ENCODE results near the gene RAG2.
"Not testable (repeated sequence)": the region's sequence is repeated elsewhere in the genome, so short reads cannot be mapped to it uniquely, and the experiment has no call there.

RAG2 gene

DNA sequence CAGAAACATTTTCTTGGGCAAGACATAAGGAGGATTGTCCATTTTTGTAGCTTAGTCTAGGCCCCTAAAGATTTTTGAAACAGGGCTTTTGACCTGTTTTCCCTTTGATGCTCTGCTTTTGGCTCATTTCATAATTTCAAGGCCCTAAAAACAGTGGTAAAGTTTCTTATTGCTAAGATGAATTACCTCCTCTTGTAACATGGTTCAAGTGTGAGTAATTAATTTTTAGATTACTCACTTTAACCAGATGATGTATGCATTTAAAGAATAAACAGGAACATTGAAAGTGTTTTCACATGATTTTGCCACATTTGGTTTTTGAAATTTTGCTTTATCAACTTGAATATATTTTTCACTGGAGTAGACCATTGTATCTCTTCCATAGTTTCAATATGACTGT, 1.2 kb downstream of the RAG2 start:
- no peak for DNase-seq

DNA sequence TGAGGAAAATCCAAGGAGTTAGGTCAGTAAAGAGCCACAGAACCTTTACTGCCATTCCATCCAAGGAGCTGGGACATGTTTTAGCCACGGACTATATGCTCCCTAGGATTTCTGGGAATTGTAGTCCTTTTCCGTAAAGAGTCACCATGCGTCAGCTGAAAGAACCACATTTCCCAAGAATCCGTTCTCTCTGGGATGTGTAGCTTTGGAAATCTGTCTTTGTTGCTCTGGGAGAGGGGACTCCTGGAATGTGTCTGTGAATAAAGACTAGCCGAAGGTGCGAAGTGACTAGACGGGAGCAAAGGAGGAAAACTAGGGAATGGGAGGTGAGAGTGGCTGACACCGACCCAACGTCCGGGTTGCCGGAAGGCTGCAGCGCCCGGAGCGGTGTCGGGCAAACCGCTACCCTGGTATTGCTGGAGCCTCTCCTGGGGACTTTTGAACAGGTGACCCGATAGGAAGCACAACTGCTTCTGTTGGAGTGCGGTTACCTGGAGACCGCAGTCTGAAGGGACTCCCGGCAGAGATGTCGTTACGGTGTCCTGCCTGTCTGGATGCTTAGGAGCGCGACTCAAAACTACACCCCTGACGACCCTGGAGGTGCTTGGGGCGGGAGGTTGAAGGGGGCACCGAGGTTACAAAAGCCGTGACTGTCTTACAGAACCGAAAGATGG, 3.6 kb downstream of the RAG2 start, which contains the start of gene IFTAP:
TSS of gene IFTAP (plus strand) at position 187 of the 674 bp plus-strand sequence. CDS start 15,602 bp downstream, outside the sequence.
- peak; percentile 96 for DNase-seq

- no peak for DNase-seq
Observed at GRCh38 chr11:36591433-36591832, 6.6 kb downstream of the RAG2 start.

- no peak for DNase-seq
Observed at GRCh38 chr11:36590513-36590912, 7.5 kb downstream of the RAG2 start.

GRCh38 chr11:36588099-36588498, 9.9 kb downstream of the RAG2 start:
- no peak for DNase-seq

DNA sequence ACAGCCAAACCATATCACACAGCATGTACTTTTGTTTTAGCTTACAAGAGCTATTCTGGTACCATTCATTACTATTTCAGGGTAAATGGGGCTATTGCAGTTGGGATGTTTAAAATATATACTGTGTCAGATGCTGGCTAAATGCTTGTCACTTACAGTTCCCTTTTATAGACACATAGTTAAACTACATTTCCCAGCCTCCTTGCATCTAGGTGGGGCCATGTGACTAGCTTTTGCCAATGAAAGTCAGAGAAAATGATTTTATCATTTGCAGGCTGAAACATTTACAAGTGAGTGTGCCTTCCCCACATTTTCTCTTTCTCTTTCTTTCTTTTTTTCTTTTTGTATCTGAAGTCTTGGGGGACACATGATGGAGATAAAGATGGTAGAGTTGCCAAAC, 11.5 kb downstream of the RAG2 start:
- no peak for DNase-seq

- DNase-seq = no peak
Observed at GRCh38 chr11:36583667-36584066, 14.4 kb downstream of the RAG2 start.

GRCh38 chr11:36581536-36581935, 16.5 kb downstream of the RAG2 start:
- DNase-seq = no peak

GRCh38 chr11:36578458-36578857, 19.6 kb downstream of the RAG2 start:
- no peak for DNase-seq

- DNase-seq = no peak
Observed at GRCh38 chr11:36577859-36578258, 20.2 kb downstream of the RAG2 start.

- DNase-seq = no peak
Observed at GRCh38 chr11:36577373-36577772, 20.7 kb downstream of the RAG2 start.

DNA sequence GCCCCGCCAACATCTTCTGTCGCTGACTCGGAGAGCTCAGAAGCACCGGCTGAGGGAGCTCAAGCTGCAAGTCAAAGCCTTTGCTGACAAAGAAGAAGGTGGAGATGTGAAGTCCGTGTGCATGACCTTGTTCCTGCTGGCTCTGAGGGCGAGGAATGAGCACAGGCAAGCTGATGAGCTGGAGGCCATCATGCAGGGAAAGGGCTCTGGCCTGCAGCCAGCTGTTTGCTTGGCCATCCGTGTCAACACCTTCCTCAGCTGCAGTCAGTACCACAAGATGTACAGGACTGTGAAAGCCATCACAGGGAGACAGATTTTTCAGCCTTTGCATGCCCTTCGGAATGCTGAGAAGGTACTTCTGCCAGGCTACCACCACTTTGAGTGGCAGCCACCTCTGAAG, 23.6 kb downstream of the RAG2 start:
- DNase-seq = no peak

DNA sequence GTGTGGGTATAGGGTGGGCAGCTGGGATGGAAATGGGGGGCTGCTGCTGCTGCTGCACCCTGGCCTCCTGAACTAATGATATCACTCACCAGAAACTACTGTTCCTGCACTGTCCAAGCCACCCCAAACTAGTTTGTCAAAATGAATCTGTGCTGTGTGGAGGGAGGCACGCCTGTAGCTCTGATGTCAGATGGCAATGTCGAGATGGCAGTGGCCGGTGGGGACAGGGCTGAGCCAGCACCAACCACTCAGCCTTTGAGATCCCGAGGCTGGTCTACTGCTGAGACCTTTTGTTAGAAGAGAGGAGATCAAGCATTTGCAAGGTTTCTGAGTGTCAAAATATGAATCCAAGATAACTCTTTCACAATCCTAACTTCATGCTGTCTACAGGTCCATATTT, 28.9 kb downstream of the RAG2 start:
- no peak for DNase-seq

GRCh38 chr11:36567694-36568093, 30.3 kb downstream of the RAG2 start, which contains the start of gene RAG1:
TSS of gene RAG1 (plus strand) at chr11:36568007. CDS start at chr11:36573305, 5,298 bp downstream.
- no peak for DNase-seq

DNA sequence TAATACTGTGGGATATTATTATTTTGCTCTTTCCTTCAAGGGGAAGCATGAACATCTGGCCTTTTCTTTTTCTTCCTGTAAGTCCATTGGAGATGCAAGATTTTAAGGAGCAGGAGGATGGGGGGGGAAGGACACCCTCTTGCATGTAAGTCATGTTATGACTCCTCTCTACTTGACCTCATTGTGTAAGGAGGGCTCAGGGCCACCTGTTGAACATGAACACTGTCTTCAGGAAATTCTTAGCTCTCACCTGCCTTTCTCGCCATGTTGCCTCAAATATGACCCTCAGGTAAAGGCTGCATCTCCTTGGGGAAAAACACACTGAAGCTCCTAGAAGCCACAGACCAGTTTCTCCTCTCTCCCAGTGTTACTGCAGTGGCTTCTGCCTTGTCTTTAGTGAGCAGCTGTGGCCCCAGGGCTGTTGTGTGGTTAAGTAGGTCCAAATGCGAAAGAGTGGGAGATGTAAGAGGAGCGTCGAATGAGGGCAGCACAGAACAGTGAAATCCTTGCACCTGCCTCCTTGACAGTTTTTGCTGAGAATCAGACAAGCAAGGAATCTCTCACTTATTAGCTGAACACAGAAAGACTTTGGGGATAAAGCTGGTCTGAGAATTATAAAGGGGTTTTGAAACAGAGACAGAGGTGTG, 31.5 kb downstream of the RAG2 start:
- DNase-seq = no peak

DNA sequence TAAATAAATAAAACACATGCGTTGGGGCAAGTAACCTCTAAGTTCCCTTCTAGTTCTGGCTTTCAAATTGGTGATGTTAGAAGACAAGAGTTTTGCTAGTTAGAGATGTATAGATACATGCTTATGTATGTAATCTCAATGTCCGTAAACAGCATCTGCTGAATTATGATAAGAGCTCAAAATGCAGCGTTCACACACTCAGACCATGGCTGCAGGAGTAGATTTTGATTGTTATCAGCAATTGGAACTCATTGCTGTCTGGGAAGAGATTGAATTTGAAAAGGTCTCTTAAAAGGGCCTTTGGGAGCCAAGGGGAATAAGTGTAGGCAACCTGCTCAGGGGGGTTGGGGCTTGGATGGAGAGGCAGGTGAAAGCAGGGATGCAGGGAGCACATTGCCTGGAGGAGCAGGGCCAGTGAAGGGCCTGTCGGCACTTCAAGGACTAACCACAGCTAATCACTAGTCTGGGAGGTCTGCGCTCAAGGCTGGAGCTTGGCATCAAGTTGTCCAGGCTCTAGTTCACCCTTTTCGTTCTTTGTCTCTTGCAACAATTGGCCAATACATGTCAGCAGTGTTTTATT, 32.9 kb downstream of the RAG2 start:
- no peak for DNase-seq

DNA sequence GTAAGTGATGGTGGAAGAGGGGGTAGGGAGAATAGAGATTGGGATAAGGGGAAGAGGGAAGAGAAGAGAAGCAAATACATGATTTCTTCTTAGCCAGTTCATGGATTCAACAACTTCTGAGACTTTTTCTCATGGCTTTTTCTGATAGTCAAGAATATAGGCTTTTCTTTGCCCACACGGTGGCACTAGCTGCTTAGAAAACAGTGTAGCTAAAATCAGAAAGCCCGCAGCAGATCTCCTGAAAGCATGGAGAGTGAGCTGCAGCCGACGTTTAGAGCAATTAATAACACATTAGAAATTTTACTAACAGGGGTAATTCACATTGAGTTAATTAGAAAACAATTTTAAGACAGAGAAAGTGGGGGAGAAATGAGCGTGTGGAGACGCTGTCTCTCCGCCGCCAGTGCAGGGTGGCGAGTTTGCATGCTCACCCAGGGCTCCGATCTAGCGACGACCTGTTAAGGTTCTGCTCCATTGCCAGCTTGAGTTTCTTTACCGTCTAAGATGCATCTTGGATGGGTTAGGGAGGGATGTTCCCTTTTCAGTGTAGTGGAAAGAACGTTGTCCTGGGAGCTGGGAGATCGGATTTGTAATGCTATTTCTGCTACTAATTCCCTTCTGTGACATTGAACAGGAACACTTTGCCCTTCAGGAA, 33.5 kb downstream of the RAG2 start:
- peak; percentile 82 for DNase-seq

- no peak for DNase-seq
Observed at GRCh38 chr11:36558571-36559413, 39.2 kb downstream of the RAG2 start.

DNA sequence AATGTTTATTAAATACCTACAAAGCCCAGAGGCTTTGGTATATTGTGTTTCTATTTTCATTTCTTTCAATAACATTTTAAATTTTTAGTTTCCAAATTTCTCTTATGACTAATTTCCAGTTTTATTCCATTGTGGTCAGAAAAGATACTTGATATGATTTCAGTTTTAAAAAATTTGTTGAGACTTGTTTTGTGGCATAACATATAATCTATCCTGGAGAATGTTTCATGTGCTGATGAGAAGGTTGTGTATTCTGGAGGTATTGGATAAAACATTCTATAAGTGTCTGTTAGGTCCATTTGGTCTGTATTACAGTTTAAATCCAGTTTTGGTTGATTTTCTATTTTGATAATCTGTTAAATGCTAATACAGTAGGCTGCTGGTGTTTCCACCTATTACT, 40.0 kb downstream of the RAG2 start:
- DNase-seq = no peak

- DNase-seq = not testable (repeated sequence)
Observed at GRCh38 chr11:36557390-36557789, 40.6 kb downstream of the RAG2 start.

DNA sequence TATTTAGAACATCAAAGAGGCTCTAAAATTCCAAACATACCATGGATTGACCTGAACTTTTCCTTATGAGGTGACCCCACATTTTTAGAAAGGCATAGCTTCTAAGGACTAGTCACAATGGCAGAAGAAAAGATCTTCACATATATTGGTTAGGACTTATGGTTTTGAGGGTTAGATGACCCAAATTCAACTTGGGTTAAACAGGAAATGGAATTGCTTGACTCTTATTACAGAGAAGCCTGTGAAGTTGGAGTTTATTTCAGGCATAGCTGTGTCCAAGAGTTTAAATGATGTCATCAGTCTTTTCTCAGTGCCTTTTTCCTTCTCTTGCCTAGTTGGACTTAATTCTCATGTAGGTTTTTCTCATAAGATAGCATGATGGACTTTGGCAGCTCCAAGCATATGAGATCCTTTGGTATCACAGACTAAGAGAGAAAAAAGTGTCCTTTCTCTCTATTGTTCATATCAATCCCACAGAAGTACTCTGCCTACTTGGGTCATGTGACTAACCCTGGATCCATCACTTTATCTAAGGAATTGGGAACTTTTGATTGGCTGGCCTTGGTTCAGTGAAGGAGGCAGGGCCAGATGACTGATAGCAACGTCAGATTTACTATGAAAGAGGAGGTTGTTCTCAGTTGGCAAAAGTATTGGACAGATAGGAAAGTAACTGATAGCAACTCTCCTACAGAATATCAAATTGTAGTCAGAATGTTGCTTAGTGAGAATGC, 47.5 kb downstream of the RAG2 start:
- DNase-seq = no peak
